Thyroid gland (tissue), 4 donors: ENCODE data around the gene GPR37. TPM values are rescaled to one million over a fixed set of nuclear protein-coding genes. Genes with fewer than 3 reads are reported as not detected.

Source experiments
- DNase-seq, 2 donors: peaks; one replicate each; pipeline ENCODE4 v3.0.0-alpha.2; 2019
- H3K27ac ChIP-seq, 3 donors: fragments of 200-600 bp; sonication (generic); 1 replicate in 2 of 3; 2 replicates in 1 of 3; pipeline ENCODE4 v1.5.1; 2016 to 2019; ENCODE audit warnings: mild to moderate bottlenecking in 1 of 3, moderate library complexity in 1 of 3
- H3K27me3 ChIP-seq: fragments of 200-600 bp; sonication (generic); one replicate; pipeline ENCODE4 v1.5.1; 2019
- H3K36me3 ChIP-seq, 2 donors: fragments of 200-600 bp; sonication (generic); one replicate each; pipeline ENCODE4 v1.5.1; 2016 to 2019
- H3K4me1 ChIP-seq, 2 donors: fragments of 200-600 bp; sonication (generic); one replicate each; pipeline ENCODE4 v1.5.1; 2017 to 2019
- H3K4me3 ChIP-seq, 3 donors: fragments of 200-600 bp; sonication (generic); replicated peaks in 1 of 3; 1 replicate in 2 of 3; 2 replicates in 1 of 3; pipeline ENCODE4 v1.5.1; 2016; ENCODE audit warnings: mild to moderate bottlenecking in 1 of 3
- H3K9me3 ChIP-seq: fragments of 200-600 bp; sonication (generic); one replicate; pipeline ENCODE4 v1.5.1; 2017
- POLR2A ChIP-seq, 2 donors: fragments of 450-650 bp; IDR thresholded peaks; one replicate each; pipeline ENCODE4 v1.6.1; 2017; ENCODE audit warnings: antibody characterized with exemption in 2 of 2, mild to moderate bottlenecking in 2 of 2, moderate library complexity in 1 of 2
- WGBS, 2 donors: methylation state at CpG; one replicate each; pipeline ENCODE4 v1.1.5; 2017; 5-methylcytosine and 5-hydroxymethylcytosine counted together
- intact Hi-C: fragments of 100-400 bp; cut with DNase I; formaldehyde crosslinking; loops from one replicate; pipeline ENCODE4 v1.15.1; 2023
- total RNA-seq, 4 donors: library from RNA; depleted of rRNA; stranded (reverse); fragments of >200 nt; gene quantifications; one replicate each; pipeline ENCODE4 v1.2.3, GENCODE V29; 2016
- TF ChIP-seq, protein P1 (sequence below), 6 experiments: fragments of 200-600 bp in 3 of 6; fragments of 450-650 bp in 3 of 6; sonication (generic) in 3 of 6; IDR thresholded peaks; one replicate each; pipeline ENCODE4 v1.5.1; 2016 to 2019; ENCODE audit warnings: antibody characterized with exemption in 6 of 6, mild to moderate bottlenecking in 2 of 6, inconsistent platforms in 1 of 6, moderate library complexity in 1 of 6

Gene GPR37
- total RNA-seq, 4 donors from 2014 or later, result 0.13 to 0.22 (median 0.20) TPM; not detected in 1

DNA sequence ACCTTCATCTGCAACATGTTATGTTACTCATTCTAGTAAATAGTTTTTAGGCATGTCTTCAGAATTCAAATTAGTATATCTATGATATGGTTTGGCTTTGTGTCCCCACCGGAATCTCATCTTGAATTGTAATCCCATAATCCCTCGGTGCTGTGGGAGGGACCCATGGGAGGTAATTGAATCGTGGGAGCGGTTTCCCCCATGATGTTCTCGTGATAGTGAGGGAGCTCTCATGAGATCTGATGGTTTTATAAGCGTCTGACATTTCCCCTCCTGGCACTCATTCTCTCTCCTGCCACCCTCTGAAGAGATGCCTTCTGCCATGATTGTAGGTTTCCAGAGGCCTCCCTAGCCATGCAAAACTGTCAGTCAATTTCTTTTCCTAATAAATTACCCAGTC is 20.4 kb upstream of the GPR37 start:
- H3K4me1 ChIP-seq, result peaks cover 0 to 4% of the 10 kb centered on the region in 2 donors
- TF ChIP-seq, protein P1, sequence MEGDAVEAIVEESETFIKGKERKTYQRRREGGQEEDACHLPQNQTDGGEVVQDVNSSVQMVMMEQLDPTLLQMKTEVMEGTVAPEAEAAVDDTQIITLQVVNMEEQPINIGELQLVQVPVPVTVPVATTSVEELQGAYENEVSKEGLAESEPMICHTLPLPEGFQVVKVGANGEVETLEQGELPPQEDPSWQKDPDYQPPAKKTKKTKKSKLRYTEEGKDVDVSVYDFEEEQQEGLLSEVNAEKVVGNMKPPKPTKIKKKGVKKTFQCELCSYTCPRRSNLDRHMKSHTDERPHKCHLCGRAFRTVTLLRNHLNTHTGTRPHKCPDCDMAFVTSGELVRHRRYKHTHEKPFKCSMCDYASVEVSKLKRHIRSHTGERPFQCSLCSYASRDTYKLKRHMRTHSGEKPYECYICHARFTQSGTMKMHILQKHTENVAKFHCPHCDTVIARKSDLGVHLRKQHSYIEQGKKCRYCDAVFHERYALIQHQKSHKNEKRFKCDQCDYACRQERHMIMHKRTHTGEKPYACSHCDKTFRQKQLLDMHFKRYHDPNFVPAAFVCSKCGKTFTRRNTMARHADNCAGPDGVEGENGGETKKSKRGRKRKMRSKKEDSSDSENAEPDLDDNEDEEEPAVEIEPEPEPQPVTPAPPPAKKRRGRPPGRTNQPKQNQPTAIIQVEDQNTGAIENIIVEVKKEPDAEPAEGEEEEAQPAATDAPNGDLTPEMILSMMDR (IDR thresholded peaks at IDR 0.05), result no peak
- no peak for TF ChIP-seq POLR2A (IDR thresholded peaks at IDR 0.05)
- DNase-seq, result no peak
- H3K9me3 ChIP-seq, result no peaks in the 10 kb centered on the region
- no peaks in the 10 kb centered on the region for H3K27me3 ChIP-seq
- WGBS, 2 donors, result 73 to 74% methylated on average over 6 of the region's 6 CpGs
- H3K27ac ChIP-seq, result no peak overlapping the region
- H3K36me3 ChIP-seq, result no peaks in the 10 kb centered on the region
- H3K4me3 ChIP-seq, result no peak overlapping the region
- intact Hi-C loops, result no loop called here

DNA sequence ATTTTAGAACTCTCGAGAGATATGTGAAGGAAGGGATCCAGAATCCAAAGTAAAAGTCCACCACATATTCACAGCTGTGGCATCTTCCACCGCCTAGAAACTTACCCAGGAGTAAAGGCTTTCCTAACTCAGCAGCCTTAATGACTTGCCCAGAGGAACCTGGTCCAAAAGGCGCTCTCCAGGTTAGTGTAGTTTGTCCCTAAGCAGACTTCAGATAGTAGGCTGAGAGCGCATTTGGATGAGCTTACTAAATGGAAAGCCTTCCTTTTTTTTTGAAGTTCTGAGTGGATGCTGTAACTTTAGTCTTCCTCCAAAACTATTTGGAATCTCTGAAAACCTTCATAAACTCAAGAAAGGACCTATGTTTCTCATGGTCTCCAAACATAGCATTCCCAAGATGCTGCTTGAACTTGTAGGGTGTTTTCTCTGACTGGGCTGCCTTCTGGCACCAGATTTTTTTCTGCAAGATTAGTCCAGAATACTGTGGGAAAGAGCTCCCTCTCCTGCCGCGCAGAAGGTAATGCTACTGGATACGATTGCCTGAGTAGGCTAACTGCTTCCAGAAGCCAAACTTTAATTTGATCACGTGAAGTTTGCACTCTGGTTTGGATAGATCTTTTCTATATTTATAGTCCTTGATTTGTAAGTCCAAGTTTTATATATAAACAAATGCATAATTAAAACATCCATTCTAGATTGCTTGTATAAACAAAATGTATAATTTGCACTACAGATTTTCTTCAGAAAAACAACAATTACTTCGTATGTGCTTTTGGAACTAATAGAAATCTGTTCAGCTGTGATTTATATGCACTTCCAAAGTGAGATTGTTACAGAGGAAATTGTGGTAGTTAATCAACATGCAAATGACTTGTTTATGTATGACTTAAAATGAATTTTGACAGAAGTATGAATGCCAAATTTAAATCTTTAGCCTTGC is 19.6 kb upstream of the GPR37 start:
- TF ChIP-seq, protein P1 (IDR thresholded peaks at IDR 0.05), result peak in 4 of 6 experiments; percentile 36 to 85 (median 79)
- TF ChIP-seq POLR2A (IDR thresholded peaks at IDR 0.05), result no peak
- no peak overlapping the region for H3K27ac ChIP-seq

DNA sequence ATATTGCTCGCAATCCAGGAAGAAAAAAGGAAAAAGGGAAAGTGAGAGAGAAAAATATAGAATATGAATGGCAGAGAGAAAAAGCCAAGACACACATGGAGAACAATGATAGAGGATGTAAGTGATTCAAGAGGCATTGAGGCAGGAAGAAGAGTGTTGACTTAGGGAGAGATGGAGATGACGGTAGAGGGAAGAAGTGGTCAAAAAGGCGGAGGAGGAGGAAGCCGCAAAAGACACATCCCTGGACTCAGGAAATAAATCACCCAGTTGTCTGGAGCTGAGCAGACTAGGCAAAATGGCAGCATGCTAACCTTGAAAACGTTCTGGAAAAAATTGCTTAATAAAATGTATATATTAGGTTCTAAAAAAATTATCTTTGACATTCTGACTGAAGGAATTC is 17.7 kb upstream of the GPR37 start:
- no peaks in the 10 kb centered on the region for H3K36me3 ChIP-seq
- intact Hi-C loops, result no loop called here
- H3K27me3 ChIP-seq, result no peaks in the 10 kb centered on the region
- H3K4me1 ChIP-seq, result peaks cover 0 to 4% of the 10 kb centered on the region in 2 donors
- H3K9me3 ChIP-seq, result no peaks in the 10 kb centered on the region
- TF ChIP-seq, protein P1 (IDR thresholded peaks at IDR 0.05), result no peak
- TF ChIP-seq POLR2A (IDR thresholded peaks at IDR 0.05), result no peak
- H3K4me3 ChIP-seq, result no peak overlapping the region
- H3K27ac ChIP-seq, result no peak overlapping the region
- WGBS, 2 donors, result 68 to 74% methylated on average over 5 of the region's 5 CpGs
- no peak for DNase-seq

More for the DNA sequence above, 19.6 kb upstream of the GPR37 start:
- 48 to 49% methylated on average over 9 of the region's 9 CpGs for WGBS, 2 donors
- Histone ChIP-seq H3K4me3 (no peak overlapping the region), H3K27me3 (no peaks in the 10 kb centered on the region), H3K9me3 (no peaks in the 10 kb centered on the region), H3K4me1 (peaks cover 0 to 4% of the 10 kb centered on the region in 2 donors), H3K36me3 (no peaks in the 10 kb centered on the region)
- intact Hi-C loops, result no loop called here
- peak; percentile 40 to 58 for DNase-seq

DNA sequence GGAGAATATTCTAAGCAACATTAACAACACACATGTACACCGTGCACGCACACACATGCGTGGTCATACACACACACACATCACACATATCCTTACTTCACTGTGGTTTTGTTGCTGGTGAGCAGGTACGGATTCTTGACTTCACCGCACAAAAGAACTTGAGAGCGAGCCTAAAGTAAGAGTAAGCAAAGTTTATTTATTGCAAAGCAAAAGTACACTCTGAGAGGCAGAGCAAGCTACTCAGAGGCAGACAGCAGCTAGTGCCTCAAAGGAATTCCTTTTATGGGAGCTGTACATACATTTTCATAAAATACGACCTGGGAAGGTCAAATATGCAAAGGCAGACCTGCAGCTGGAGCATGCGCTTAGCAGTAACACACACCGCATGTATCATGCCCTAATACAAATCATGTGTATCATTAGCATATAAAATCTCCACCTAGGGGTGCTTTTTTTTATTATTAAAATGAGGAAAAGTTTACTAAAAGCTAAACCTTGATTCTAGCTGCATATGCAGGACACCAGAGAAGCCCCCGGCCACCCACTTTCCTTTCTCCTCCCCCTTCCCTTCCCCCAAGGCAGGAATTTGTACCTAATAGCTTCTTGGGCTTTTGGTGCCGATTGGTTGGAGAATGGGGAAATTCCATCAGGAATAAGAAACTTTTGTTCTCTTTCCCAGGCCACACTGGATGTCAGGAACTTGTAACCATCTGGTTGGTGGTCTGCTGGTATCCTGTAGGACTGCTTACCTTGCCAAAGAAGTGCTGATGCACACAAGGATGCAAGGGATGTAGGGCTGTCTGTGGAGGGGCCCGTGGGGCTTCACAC is 16.5 kb upstream of the GPR37 start:
- H3K27ac ChIP-seq, result no peak overlapping the region
- no peaks in the 10 kb centered on the region for H3K27me3 ChIP-seq
- 47 to 51% methylated on average over 12 of the region's 12 CpGs for WGBS, 2 donors
- no peaks in the 10 kb centered on the region for H3K36me3 ChIP-seq
- intact Hi-C loops, result no loop called here
- peaks cover 0 to 4% of the 10 kb centered on the region in 2 donors for H3K4me1 ChIP-seq
- no peak for DNase-seq
- H3K9me3 ChIP-seq, result no peaks in the 10 kb centered on the region
- TF ChIP-seq, protein P1 (IDR thresholded peaks at IDR 0.05), result no peak
- no peak for TF ChIP-seq POLR2A (IDR thresholded peaks at IDR 0.05)
- H3K4me3 ChIP-seq, result no peak overlapping the region
